GM12874 (cell line): Measurements from ENCODE around the gene NSD1.

ENCODE experiments used
- TF ChIP-seq, protein P1 (sequence below): IDR thresholded peaks from 2 replicates; pipeline ENCODE4 v1.5.1; 2011; ENCODE audit warnings: low read depth, mild to moderate bottlenecking, control low read depth, low read length, moderate library complexity; ENCODE audit not compliant: insufficient read depth

The NSD1 gene

DNA sequence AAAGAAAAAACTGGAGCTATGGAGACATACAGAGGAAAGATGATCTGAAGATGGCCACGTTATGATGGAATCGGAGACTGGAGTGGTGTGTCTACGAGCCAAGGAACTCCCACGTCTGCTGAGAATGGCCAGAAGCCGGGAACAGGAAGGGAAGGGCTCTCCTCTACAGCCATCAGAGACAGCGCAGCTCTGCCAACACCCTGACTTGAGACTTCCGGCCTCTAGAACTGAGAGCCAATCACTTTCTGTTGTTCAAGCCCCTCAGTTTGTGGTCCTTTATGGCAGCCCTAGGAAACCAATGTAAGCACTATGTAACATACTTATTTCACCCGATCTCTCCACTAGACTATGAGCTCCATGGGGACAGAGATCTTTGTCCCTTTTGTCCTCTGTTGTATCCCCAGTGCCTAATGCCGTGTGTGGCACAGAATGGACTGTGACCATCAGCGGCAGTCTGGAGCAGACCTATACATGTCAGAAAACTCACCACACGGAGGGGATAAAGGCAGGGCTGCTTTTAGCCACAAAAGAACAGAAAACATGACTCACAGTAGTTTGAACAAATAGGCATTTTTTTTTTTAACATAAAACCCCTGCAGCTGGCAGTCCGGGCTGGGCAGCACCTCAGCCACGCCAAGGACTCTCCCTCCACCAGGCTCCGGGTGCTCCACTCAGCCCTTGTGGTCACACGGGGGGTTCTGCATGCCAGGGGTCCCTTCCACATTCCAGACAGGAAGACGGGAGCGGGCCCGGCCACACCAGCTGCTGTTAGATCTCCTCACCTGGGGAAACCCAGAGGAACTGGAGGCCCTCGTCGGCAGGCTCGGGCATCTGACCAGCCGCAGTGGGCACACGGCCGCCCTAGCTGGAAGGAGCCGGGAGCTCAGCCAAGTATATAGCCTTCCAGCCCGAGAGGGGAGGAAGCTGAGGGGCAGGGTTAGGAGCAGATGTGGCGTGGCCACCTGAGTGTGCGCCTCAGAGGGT, 194.3 kb downstream of the NSD1 start:
- TF ChIP-seq, protein P1, sequence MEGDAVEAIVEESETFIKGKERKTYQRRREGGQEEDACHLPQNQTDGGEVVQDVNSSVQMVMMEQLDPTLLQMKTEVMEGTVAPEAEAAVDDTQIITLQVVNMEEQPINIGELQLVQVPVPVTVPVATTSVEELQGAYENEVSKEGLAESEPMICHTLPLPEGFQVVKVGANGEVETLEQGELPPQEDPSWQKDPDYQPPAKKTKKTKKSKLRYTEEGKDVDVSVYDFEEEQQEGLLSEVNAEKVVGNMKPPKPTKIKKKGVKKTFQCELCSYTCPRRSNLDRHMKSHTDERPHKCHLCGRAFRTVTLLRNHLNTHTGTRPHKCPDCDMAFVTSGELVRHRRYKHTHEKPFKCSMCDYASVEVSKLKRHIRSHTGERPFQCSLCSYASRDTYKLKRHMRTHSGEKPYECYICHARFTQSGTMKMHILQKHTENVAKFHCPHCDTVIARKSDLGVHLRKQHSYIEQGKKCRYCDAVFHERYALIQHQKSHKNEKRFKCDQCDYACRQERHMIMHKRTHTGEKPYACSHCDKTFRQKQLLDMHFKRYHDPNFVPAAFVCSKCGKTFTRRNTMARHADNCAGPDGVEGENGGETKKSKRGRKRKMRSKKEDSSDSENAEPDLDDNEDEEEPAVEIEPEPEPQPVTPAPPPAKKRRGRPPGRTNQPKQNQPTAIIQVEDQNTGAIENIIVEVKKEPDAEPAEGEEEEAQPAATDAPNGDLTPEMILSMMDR: no peak

DNA sequence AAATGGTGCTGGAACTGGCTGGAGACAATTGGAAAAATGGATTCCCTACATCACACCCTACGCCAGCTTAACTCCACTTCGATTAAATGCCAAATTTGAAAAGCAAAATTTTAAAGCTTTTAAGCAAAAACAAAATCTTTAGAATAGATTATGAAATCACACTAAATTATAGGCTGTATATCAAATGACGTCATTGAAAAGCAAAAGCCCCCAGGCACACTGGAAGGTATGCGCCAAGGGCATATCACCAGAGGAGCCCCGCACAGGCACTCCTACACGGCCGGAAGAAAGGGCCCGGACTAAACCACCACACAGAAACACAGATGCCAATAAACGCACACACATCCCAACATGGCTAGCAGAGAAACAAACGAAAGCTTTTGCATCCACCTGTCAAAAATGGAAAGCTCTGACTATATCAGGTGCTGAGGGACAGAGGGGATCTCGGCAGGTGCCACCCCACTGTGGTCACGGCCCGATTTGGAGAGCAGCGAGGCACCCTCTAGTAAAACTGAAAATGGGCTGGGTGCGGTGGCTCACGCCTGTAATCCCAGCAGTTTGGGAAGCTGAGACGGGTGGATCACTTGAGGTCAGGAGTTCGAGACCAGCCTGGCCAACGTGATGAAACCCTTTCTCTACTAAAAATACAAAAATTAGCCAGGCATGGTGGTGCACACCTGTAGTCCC, 195.1 kb downstream of the NSD1 start:
- TF ChIP-seq, protein P1: no peak

DNA sequence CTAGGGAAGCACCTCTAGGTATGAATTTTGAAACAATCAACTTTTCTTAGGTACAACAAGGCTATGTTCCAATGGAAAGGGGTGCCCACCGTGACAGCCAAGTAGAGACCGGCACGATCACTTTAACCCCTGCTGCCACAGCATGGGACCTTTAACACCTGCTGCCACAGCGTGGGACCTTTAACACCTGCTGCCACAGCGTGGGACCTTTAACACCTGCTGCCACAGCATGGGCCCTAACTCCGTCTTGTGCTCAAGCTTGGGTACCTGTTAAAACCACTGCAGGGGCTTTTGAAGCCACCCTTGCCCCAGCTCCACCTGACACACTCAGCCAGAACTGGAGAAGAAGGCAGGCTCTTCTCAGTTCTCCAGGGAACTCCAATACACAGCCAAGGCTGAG, 196.3 kb downstream of the NSD1 start:
- TF ChIP-seq, protein P1: no peak

DNA sequence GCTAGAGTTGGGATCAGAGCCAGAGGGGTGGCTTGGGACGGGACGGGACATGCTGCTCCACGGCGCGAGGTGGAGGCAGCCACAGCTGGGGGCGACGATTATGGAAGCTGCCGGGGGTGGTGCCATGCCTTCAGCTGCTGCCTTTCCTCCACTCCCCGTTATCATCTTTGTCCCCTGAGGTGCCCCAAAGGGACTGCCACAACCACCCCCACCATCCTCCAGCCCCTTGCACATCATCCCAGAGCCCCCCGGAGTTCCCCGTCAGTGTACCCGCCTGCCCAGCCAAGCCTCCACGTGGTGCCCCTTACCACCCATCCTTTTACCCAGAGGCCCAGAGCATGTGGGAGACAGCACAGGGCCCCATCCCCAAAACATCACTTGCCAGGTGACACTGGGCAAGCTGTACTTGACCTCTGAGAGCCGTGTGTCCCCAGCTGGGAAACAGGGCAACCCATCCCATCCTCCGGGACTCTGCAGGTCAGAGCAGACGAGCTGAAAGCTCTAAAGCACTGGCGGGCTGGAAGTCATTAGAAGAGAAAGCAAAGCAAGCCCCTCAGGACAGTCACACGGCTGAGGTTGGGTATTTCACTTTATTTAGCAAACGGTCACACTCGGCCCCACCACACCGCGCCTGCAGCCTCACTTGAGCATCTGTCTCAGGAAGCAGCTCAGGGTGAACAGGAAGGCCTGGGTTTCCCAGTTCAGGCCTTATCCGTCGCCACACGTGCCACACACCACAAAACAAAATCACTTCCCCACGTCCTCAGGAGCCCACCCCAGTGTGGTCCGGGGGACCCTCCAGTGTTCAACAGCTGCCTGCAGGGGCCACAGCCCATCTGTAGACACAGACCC, 197.6 kb downstream of the NSD1 start:
- TF ChIP-seq, protein P1: no peak

DNA sequence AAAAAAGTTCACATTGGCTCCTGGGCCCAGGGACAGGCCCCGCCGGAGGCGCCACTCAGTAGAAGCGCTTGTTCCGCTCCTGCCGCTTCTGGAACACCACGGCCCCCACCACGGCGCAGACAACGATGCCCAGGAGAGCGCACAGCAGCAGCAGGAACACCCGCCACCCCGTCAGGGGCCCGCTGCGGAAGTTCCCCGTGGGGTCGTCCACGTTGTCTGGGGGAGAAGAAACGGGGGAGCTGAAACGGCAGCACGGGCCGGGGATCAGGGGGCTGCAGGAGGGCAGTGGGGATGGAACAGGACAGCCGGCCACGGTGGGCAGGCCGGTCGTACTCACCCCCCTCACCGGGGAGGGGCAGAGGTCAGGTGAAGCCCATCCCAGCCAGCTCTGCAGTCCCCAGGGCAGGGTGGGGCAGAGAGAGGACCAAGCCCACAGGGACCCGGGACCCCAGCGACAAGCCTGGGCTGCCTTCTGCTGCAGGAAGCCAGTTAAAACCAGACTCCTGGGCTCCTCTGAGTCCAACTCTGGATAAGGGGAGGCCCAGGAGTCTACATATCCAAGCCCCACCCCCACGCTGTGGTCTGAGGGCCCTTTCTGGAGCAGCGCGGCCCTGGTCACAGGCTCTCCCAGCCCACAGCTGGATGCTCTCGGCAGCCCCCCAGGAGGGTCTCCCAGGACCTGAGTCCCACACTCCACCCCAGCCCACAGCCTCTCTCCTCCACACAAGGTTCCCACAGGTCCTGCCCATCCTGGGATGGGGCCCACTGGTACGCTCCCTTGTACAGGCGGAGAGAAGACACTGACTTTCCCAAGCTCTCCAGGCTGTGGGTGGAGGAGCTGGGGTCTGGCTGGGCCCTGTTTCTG, 198.7 kb downstream of the NSD1 start:
- TF ChIP-seq, protein P1: no peak

DNA sequence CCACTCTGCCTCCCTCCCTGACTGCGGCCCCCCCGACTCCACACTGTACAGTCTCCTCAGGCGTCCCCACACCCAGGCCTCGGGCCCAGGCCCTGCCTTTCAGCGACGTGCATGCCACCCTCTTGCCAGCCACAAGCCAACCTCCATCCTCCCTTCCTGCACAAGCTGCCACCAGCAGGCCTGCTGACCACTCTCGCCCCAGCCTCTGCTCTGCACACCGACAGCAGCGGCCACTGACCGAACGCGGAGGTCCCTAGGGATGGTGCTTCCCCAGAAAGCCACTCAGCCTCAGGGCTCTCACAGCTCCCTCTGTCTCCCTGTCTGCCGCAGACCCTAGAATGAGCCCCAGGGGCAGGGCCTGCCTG, 199.3 kb downstream of the NSD1 start:
- TF ChIP-seq, protein P1: no peak
